ENCODE results near the gene MYO9A.
"Not testable (repeated sequence)": the region's sequence is repeated elsewhere in the genome, so short reads cannot be mapped to it uniquely, and the experiment has no call there.

GRCh38 chr15:72056217-72056616 lies 61.7 kb downstream of the MYO9A start:
- TF ChIP-seq CTCF (IDR thresholded peaks at IDR 0.05); EZH2 (IDR thresholded peaks at IDR 0.05; ENCODE audit: borderline replicate concordance, insufficient read depth, low read depth, low read length, poor library complexity, severe bottlenecking): not testable (repeated sequence)

Data from B cell (primary cell).